ENCODE data around the gene BLVRA. TPM values are rescaled to one million over a fixed set of nuclear protein-coding genes. Genes with fewer than 3 reads are reported as not detected.

Gene BLVRA
- 10 to 100 TPM; 27.3 to 31.3 TPM for total RNA-seq

DNA sequence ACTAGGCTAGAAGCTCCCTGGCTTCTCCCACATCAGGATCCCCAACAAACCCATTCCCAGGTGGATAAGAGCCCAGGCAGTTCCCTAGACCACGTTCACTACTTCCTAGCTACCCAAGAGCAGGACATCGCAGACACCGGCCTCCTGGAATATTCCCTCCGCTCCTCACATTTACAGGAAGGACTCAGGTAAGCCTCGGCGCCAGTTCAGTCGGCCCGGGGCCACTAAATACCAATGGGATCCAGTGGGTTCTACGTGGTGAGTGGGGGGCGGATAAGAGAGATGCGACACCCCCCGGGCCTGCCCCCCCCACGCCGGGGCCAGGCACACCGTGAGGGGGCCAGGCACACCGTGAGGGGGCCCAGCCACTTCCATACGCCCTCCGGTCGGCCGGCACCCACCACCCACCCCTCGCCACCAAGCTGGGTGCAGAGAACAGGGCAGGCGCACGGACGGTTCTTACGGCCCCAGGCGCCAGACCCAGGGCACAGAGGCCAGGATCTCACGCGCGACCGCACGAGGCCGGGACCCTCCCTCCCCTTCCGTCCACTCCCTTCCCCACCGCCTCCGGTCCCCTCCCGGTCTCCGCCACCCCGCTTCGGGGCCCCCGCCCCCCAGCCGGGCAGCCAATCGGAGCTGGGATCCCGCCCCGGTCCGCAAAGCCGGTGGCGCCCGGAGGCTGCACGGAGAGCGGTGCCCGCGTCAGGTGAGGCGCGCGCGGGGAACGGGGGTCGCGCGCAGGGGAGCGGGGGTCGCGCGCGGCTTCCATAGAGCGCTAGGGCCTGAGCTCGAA lies at the start of gene BLVRA:
Gene BLVRA, plus strand, starts transcription at position 652 of the 793 bp plus-strand sequence. CDS start 12,479 bp downstream, outside the sequence.

DNA sequence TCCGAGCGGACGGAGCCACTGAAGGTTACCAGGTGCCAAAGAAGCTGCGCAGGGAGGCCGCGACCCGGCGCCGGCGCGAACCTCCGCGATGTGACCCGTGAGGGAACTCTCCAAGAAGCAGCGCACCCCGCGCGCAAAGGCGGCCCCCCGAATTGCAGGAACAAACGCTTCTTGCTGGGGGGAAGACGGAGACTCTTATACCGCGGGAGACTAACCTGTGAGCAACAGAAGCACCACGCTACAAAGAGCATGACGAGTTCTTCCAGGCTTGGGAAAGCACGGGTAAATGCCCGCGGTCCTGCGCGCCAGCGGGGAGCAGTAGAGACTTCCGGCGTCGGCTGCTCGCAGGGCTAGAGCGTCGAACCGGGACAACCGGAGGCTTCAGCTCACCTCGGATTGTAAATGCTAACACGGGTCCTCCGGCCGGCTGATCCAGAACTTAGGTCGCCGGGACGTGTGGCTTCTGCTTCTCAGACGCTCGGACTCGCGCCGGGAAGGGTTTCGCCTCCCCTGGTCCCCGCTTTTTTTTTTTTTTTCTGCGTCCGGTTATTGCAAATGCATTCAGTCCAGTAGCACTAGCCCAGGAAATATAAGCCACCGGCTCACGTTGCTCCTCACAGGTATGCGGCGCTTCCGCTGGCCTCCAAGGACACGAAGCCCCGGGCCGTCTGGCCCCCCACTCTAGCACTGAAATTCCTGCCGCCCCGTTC lies 29.1 kb upstream of the BLVRA start, which contains the start of gene COA1:
Gene COA1, minus strand, starts transcription at position 310 of the 710 bp plus-strand sequence. CDS start 80,909 bp downstream, outside the sequence.

Other genes with a start within 250 kb of the BLVRA start
- gene STK17A, start 175.6 kb upstream of the BLVRA start, total RNA-seq: 10 to 100 TPM; 75.0 to 77.4 TPM
- 10 to 100 TPM; 54.3 to 56.6 TPM for gene COA1, start 29.2 kb upstream of the BLVRA start, total RNA-seq
- gene MRPS24, start 110.8 kb downstream of the BLVRA start, total RNA-seq: 10 to 100 TPM; 75.8 to 78.9 TPM
- 10 to 100 TPM; 25.6 to 27.8 TPM for gene URGCP, start 147.9 kb downstream of the BLVRA start, total RNA-seq
- 1 to 10 TPM; 6.7 to 7.0 TPM for gene UBE2D4, start 167.8 kb downstream of the BLVRA start, total RNA-seq
- under 1 TPM in 1 of 2 experiments, not detected in 1; 0.13 TPM for gene SPDYE1, start 239.2 kb downstream of the BLVRA start, total RNA-seq